Right atrium auricular region (tissue), 2 donors: ENCODE measurements around the gene TUBB6. TPM values are rescaled to one million over a fixed set of nuclear protein-coding genes. Genes with fewer than 3 reads are reported as not detected.

Experiments
- DNase-seq: peaks from one replicate; pipeline ENCODE4 v3.0.0-alpha.2; 2019; ENCODE audit warnings: low spot score
- H3K27ac ChIP-seq, 2 donors: fragments of 200-600 bp; sonication (generic); 1 replicate in 1 of 2; 2 replicates in 1 of 2; pipeline ENCODE4 v1.5.1; 2016 to 2019
- H3K27me3 ChIP-seq, 2 donors: fragments of 200-600 bp; sonication (generic); one replicate each; pipeline versions ENCODE4 v1.5.1 to v1.6.0; 2017 to 2019
- H3K36me3 ChIP-seq: fragments of 200-600 bp; sonication (generic); one replicate; pipeline ENCODE4 v1.5.1; 2016
- H3K4me1 ChIP-seq, 2 donors: fragments of 200-600 bp; sonication (generic); one replicate each; pipeline versions ENCODE4 v1.5.1 to v1.6.0; 2017 to 2019
- H3K4me3 ChIP-seq, 2 donors: fragments of 200-600 bp; sonication (generic); 1 replicate in 1 of 2; 2 replicates in 1 of 2; pipeline ENCODE4 v1.5.1; 2017 to 2019; ENCODE audit warnings: mild to moderate bottlenecking in 1 of 2, moderate library complexity in 1 of 2
- H3K9me3 ChIP-seq, 2 donors: fragments of 200-600 bp; sonication (generic); one replicate each; pipeline ENCODE4 v1.5.1; 2019
- CTCF ChIP-seq, 2 donors: fragments of 200-600 bp; sonication (generic); IDR thresholded peaks; one replicate each; pipeline ENCODE4 v1.5.1; 2019; ENCODE audit warnings: antibody characterized with exemption in 2 of 2
- total RNA-seq, 2 donors: library from RNA; depleted of rRNA; stranded (reverse); fragments of >200 nt; gene quantifications; one replicate each; pipeline ENCODE4 v1.1.0, GENCODE V29; 2016

The TUBB6 gene
- total RNA-seq, 2 donors from 2014 or later, result 158 to 337 TPM

DNA sequence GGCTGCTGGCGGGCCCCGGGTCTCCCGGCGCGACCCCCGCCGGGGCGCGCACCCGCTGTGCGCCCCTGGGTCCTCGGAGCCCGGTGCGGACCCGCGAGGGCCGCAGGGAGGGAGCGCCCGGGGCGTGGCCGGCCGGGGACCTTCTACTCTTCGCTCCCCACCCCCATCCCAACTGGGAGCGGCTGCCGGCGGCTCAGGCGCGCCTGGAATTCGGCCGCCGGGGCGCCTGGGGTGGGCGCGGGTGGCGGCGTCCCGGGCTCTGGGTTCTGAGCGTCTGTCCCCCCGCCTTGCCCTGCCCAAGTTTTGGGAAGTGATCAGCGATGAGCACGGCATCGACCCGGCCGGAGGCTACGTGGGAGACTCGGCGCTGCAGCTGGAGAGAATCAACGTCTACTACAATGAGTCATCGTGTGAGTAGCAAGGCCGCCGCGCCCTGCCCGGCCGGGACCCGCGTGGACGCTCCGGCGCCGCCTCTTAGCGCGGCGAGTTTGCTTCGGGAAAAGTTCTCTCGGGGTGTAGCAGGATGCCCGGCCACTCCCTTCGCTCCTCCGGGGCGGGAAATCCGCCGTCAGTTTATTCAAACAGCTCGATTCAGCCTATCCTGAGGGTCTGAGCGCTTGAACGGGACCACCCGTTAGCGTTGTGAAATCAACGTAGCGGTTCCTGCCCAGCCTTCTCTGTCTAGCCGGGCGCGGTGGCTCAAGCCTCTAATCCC lies 502 bp downstream of the TUBB6 start:
- Histone ChIP-seq H3K27ac (peak overlapping the region; percentile 90 to 99), H3K36me3 (peaks cover 24% of the 10 kb centered on the region), H3K4me1 (peaks cover 0 to 44% of the 10 kb centered on the region in 2 donors), H3K4me3 (peak overlapping the region; percentile 77 to 81), H3K27me3 (no peaks in the 10 kb centered on the region), H3K9me3 (peaks cover 0 to 8% of the 10 kb centered on the region in 2 donors)
- no peak for TF ChIP-seq CTCF (IDR thresholded peaks at IDR 0.05)
- peak; percentile 96 for DNase-seq

- Histone ChIP-seq H3K36me3 (peaks cover 24% of the 10 kb centered on the region), H3K27me3 (no peaks in the 10 kb centered on the region), H3K27ac (peak overlapping the region; percentile 90 to 99), H3K4me3 (peak overlapping the region; percentile 77 to 81), H3K4me1 (peaks cover 0 to 56% of the 10 kb centered on the region in 2 donors), H3K9me3 (peaks cover 0 to 8% of the 10 kb centered on the region in 2 donors)
- no peak for TF ChIP-seq CTCF (IDR thresholded peaks at IDR 0.05)
- peak; percentile 50 for DNase-seq
Measured at GRCh38 chr18:12309683-12310198, 1.7 kb downstream of the TUBB6 start.

DNA sequence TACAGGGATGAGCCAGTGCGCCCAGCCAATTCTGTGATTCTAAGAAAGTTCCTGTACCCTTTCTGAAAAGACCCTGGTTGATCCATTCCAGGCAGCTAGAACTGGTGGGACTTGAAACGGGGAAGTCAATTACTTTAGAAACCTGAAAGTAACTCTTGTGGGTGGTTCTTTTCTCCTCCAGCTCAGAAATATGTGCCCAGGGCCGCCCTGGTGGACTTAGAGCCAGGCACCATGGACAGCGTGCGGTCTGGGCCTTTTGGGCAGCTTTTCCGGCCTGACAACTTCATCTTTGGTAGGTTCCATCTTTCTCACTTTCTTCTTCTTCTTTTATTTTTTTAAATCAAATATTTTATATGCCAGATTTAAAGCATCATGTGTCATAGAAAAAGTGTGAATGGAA lies 2.7 kb downstream of the TUBB6 start:
- peak; percentile 48 for DNase-seq
- H3K9me3 ChIP-seq, result peaks cover 0 to 8% of the 10 kb centered on the region in 2 donors
- H3K4me1 ChIP-seq, result peaks cover 0 to 66% of the 10 kb centered on the region in 2 donors
- TF ChIP-seq CTCF (IDR thresholded peaks at IDR 0.05), result no peak
- H3K4me3 ChIP-seq, result no peak overlapping the region
- H3K27ac ChIP-seq, result peak overlapping the region; percentile 90 to 99
- no peaks in the 10 kb centered on the region for H3K27me3 ChIP-seq
- peaks cover 24% of the 10 kb centered on the region for H3K36me3 ChIP-seq

- Histone ChIP-seq H3K27me3 (no peaks in the 10 kb centered on the region), H3K36me3 (peaks cover 29% of the 10 kb centered on the region), H3K4me1 (peaks cover 0 to 73% of the 10 kb centered on the region in 2 donors), H3K27ac (peak overlapping the region; percentile 80 to 82), H3K4me3 (no peak overlapping the region), H3K9me3 (peaks cover 0 to 8% of the 10 kb centered on the region in 2 donors)
- no peak for TF ChIP-seq CTCF (IDR thresholded peaks at IDR 0.05)
- DNase-seq, result no peak
Measured at GRCh38 chr18:12312976-12313375, 4.9 kb downstream of the TUBB6 start.

- peaks cover 0 to 80% of the 10 kb centered on the region in 2 donors for H3K4me1 ChIP-seq
- TF ChIP-seq CTCF (IDR thresholded peaks at IDR 0.05), result no peak
- peaks cover 0 to 8% of the 10 kb centered on the region in 2 donors for H3K9me3 ChIP-seq
- H3K36me3 ChIP-seq, result peaks cover 29% of the 10 kb centered on the region
- H3K4me3 ChIP-seq, result no peak overlapping the region
- no peak for DNase-seq
- peak overlapping the region; percentile 80 to 82 for H3K27ac ChIP-seq
- no peaks in the 10 kb centered on the region for H3K27me3 ChIP-seq
Measured at GRCh38 chr18:12313530-12314245, 5.6 kb downstream of the TUBB6 start.
